ENCODE measurements around the gene B3GAT1. TPM values are rescaled to one million over a fixed set of nuclear protein-coding genes. Genes with fewer than 3 reads are reported as not detected.
A peak's percentile ranks its signal among the peaks of the same experiment; 100 is the strongest.

B3GAT1 gene
- total and polyA plus RNA-seq, 12 donors: 0.04 to 0.60 (median 0.08) TPM; not detected in 6

DNA sequence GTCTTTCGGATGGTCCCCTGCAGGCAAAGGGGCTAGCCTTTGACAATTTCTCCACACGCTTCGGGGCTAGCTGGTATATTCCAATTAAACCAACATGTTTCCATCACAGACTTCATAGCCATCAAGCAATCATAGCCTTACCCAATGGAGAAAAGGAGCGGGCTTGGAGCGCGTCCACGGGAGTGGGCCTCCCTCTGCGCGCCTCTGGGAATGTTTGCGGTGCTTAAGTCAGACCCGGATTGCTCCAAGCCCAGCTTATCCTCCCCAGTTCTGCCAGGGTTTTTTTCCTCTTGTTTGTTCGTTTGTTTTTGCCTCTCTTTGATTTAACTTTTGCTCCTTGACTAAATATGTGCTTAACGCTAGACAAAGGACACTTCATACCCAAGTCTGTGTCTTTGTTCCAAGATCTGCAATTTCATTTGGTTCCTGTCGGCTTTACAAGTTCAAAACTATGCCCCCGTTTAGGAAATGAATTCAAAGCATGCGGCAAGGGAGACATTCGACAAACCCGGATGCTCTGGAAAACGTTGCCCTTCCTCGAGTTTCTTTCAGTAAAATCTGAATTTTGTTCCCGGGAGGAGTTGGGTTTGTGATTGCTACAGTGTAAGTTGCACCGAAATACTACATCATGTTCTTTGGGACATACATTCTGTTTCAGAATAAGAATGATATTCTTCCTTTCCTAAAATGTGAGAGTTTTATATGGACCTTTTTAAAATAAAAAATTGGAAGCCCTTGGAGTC lies 81.3 kb downstream of the B3GAT1 start:
- H3K9me3 ChIP-seq: no peaks in the 10 kb centered on the region
- 28 to 35% methylated on average over 22 of the region's 22 CpGs for WGBS, 2 donors
- no peak overlapping the region for H3K27ac ChIP-seq

More for the DNA sequence above, 81.3 kb downstream of the B3GAT1 start:
- intact Hi-C loops (cut with DNase I): no loop called here
- Histone ChIP-seq H3K36me3 (no peaks in the 10 kb centered on the region), H3K4me3 (peak overlapping the region in 8 of 10 donors; percentile 40 to 61 (median 46)), H3K27me3 (peaks cover 0 to 45% (median 38%) of the 10 kb centered on the region in 7 donors), H3K4me1 (peaks cover 5 to 21% (median 14%) of the 10 kb centered on the region in 9 donors)
- ATAC-seq (peak in 1 of 8 donors; percentile 31), DNase-seq (no peak)
- TF ChIP-seq CTCF (IDR thresholded peaks at IDR 0.05): no peak

Other genes with a start within 250 kb of the B3GAT1 start
- gene NCAPD3, start 188.3 kb downstream of the B3GAT1 start, total RNA-seq: 10 to 100 TPM in 8 of 10 donors, 1 to 10 TPM in 2; 7.2 to 16.7 (median 11.4) TPM
- 1 to 10 TPM; 4.2 to 4.6 TPM for gene NCAPD3, start 188.3 kb downstream of the B3GAT1 start, polyA plus RNA-seq
- 10 to 100 TPM; 30.7 to 49.6 (median 35.3) TPM for gene VPS26B, start 187.6 kb downstream of the B3GAT1 start, total RNA-seq
- 10 to 100 TPM; 19.9 to 24.6 TPM for gene VPS26B, start 187.6 kb downstream of the B3GAT1 start, polyA plus RNA-seq
- 10 to 100 TPM; 32.2 to 47.5 (median 41.5) TPM for gene THYN1, start 158.9 kb downstream of the B3GAT1 start, total RNA-seq
- 10 to 100 TPM; 48.8 to 49.5 TPM for gene THYN1, start 158.9 kb downstream of the B3GAT1 start, polyA plus RNA-seq
- 10 to 100 TPM; 26.6 to 52.2 (median 42.5) TPM for gene ACAD8, start 158.7 kb downstream of the B3GAT1 start, total RNA-seq
- gene ACAD8, start 158.7 kb downstream of the B3GAT1 start, polyA plus RNA-seq: 10 to 100 TPM; 21.6 to 29.4 TPM
- gene GLB1L3, start 135.9 kb downstream of the B3GAT1 start, total RNA-seq: not detected
- not detected for gene GLB1L3, start 135.9 kb downstream of the B3GAT1 start, polyA plus RNA-seq
- gene GLB1L2, start 80.3 kb downstream of the B3GAT1 start, total RNA-seq: under 1 TPM; 0.11 to 0.72 (median 0.31) TPM
- gene GLB1L2, start 80.3 kb downstream of the B3GAT1 start, polyA plus RNA-seq: under 1 TPM; 0.22 to 0.29 TPM

Measured in heart right ventricle (tissue), 16 donors.